Naive B cell (primary cell): ENCODE data around the gene SPACA7. TPM values are rescaled to one million over a fixed set of nuclear protein-coding genes. Genes with fewer than 3 reads are reported as not detected.

Experiments used
- ATAC-seq, 2 donors: fragments of 150-1000 bp; cut with Tn5 transposase; 2 replicates each; pipeline ENCODE4 v1.10.0; 2021; ENCODE audit warnings: low read depth in 2 of 2, mild to moderate bottlenecking in 2 of 2, moderate library complexity in 2 of 2
- DNase-seq: peaks from one replicate; pipeline ENCODE4 v3.0.0; 2022
- H3K27ac Mint-ChIP-seq, 6 donors: one replicate each; pipeline ENCODE4 v1.8.0; 2020 to 2022; ENCODE audit warnings: mild to moderate bottlenecking in 6 of 6, mixed read lengths in 6 of 6, moderate library complexity in 5 of 6, inconsistent platforms in 2 of 6
- H3K27me3 Mint-ChIP-seq, 3 donors: one replicate each; pipeline ENCODE4 v1.8.0; 2021 to 2022; ENCODE audit warnings: mixed read lengths in 3 of 3, mild to moderate bottlenecking in 1 of 3
- H3K36me3 Mint-ChIP-seq, 2 donors: one replicate each; pipeline ENCODE4 v1.8.0; 2020 to 2022; ENCODE audit warnings: mixed read lengths in 2 of 2, inconsistent platforms in 1 of 2, mild to moderate bottlenecking in 1 of 2
- H3K4me1 Mint-ChIP-seq, 3 donors: one replicate each; pipeline ENCODE4 v1.8.0; 2020 to 2022; ENCODE audit warnings: mixed read lengths in 3 of 3, inconsistent platforms in 1 of 3, mild to moderate bottlenecking in 1 of 3, moderate library complexity in 1 of 3
- H3K4me3 Mint-ChIP-seq, 8 donors: one replicate each; pipeline ENCODE4 v1.8.0; 2020 to 2022; ENCODE audit warnings: mild to moderate bottlenecking in 8 of 8, mixed read lengths in 8 of 8, moderate library complexity in 8 of 8, inconsistent platforms in 2 of 8
- H3K9me3 Mint-ChIP-seq, 7 donors: one replicate each; pipeline ENCODE4 v1.8.0; 2020 to 2022; ENCODE audit warnings: mixed read lengths in 7 of 7, mild to moderate bottlenecking in 5 of 7, inconsistent platforms in 2 of 7, moderate library complexity in 1 of 7
- polyA plus RNA-seq, 6 donors: library from polyadenylated mRNA; unstranded; fragments of 300-500 nt; fragmentation: Illumina TruSeq; gene quantifications; one replicate each; pipeline ENCODE4 v1.2.3, GENCODE V29; 2021; ENCODE audit warnings: low read depth in 6 of 6

The SPACA7 gene
- polyA plus RNA-seq, 6 donors from 2014 or later = not detected

GRCh38 chr13:112456138-112457056 is 80.2 kb downstream of the SPACA7 start:
- H3K27ac Mint-ChIP-seq = no peak overlapping the region
- H3K36me3 Mint-ChIP-seq = peaks cover 5 to 16% of the 10 kb centered on the region in 2 donors
- no peak overlapping the region for H3K4me3 Mint-ChIP-seq
- H3K4me1 Mint-ChIP-seq = no peaks in the 10 kb centered on the region
- H3K9me3 Mint-ChIP-seq = peaks cover 10 to 25% (median 17%) of the 10 kb centered on the region in 7 donors
- H3K27me3 Mint-ChIP-seq = peaks cover 0 to 15% (median 0%) of the 10 kb centered on the region in 3 donors
- DNase-seq (no peak), ATAC-seq (no peak)

GRCh38 chr13:112457081-112457480 is 80.9 kb downstream of the SPACA7 start:
- ATAC-seq = no peak

GRCh38 chr13:112457485-112457884 is 81.3 kb downstream of the SPACA7 start:
- no peak for DNase-seq
- Mint-ChIP-seq H3K4me3 (no peak overlapping the region), H3K9me3 (peaks cover 16 to 33% (median 22%) of the 10 kb centered on the region in 7 donors), H3K27me3 (peaks cover 0 to 15% (median 0%) of the 10 kb centered on the region in 3 donors), H3K4me1 (no peaks in the 10 kb centered on the region), H3K36me3 (peaks cover 5 to 26% of the 10 kb centered on the region in 2 donors), H3K27ac (no peak overlapping the region)
- ATAC-seq = no peak

More at GRCh38 chr13:112457081-112457480, 80.9 kb downstream of the SPACA7 start:
- Mint-ChIP-seq H3K9me3 (peaks cover 12 to 29% (median 18%) of the 10 kb centered on the region in 7 donors), H3K27me3 (peaks cover 0 to 15% (median 0%) of the 10 kb centered on the region in 3 donors), H3K4me3 (no peak overlapping the region), H3K36me3 (peaks cover 5 to 22% of the 10 kb centered on the region in 2 donors), H3K27ac (no peak overlapping the region), H3K4me1 (no peaks in the 10 kb centered on the region)
- no peak for DNase-seq

GRCh38 chr13:112462408-112462807 is 86.3 kb downstream of the SPACA7 start:
- H3K27ac Mint-ChIP-seq = no peak overlapping the region
- H3K4me1 Mint-ChIP-seq = no peaks in the 10 kb centered on the region
- peaks cover 5 to 21% of the 10 kb centered on the region in 2 donors for H3K36me3 Mint-ChIP-seq
- no peak for DNase-seq
- H3K9me3 Mint-ChIP-seq = peaks cover 16 to 32% (median 23%) of the 10 kb centered on the region in 7 donors
- no peak overlapping the region for H3K4me3 Mint-ChIP-seq
- no peak for ATAC-seq
- H3K27me3 Mint-ChIP-seq = peaks cover 0 to 6% (median 0%) of the 10 kb centered on the region in 3 donors

GRCh38 chr13:112464720-112465119 is 88.6 kb downstream of the SPACA7 start:
- peak overlapping the region in 1 of 6 donors; percentile 36 for H3K27ac Mint-ChIP-seq
- H3K4me3 Mint-ChIP-seq = no peak overlapping the region
- no peak for ATAC-seq
- peaks cover 8 to 19% (median 16%) of the 10 kb centered on the region in 7 donors for H3K9me3 Mint-ChIP-seq
- DNase-seq = no peak
- H3K4me1 Mint-ChIP-seq = no peaks in the 10 kb centered on the region
- H3K36me3 Mint-ChIP-seq = peaks cover 2 to 16% of the 10 kb centered on the region in 2 donors
- peaks cover 0 to 3% (median 0%) of the 10 kb centered on the region in 3 donors for H3K27me3 Mint-ChIP-seq

- DNase-seq = no peak
- no peak for ATAC-seq
- H3K36me3 Mint-ChIP-seq = peaks cover 0 to 12% of the 10 kb centered on the region in 2 donors
- H3K4me3 Mint-ChIP-seq = no peak overlapping the region
- peaks cover 0 to 2% (median 0%) of the 10 kb centered on the region in 3 donors for H3K4me1 Mint-ChIP-seq
- H3K9me3 Mint-ChIP-seq = peaks cover 6 to 17% (median 10%) of the 10 kb centered on the region in 7 donors
- no peaks in the 10 kb centered on the region for H3K27me3 Mint-ChIP-seq
- H3K27ac Mint-ChIP-seq = peak overlapping the region in 1 of 6 donors; percentile 38
Measured at GRCh38 chr13:112465251-112466131, 89.3 kb downstream of the SPACA7 start.

- H3K27me3 Mint-ChIP-seq = no peaks in the 10 kb centered on the region
- H3K27ac Mint-ChIP-seq = no peak overlapping the region
- peaks cover 6 to 21% (median 12%) of the 10 kb centered on the region in 7 donors for H3K9me3 Mint-ChIP-seq
- no peak overlapping the region for H3K4me3 Mint-ChIP-seq
- no peak for DNase-seq
- peaks cover 0 to 2% (median 0%) of the 10 kb centered on the region in 3 donors for H3K4me1 Mint-ChIP-seq
- no peak for ATAC-seq
- peaks cover 0 to 12% of the 10 kb centered on the region in 2 donors for H3K36me3 Mint-ChIP-seq
Measured at GRCh38 chr13:112466132-112467058, 90.2 kb downstream of the SPACA7 start.

GRCh38 chr13:112467236-112467635 is 91.1 kb downstream of the SPACA7 start:
- Mint-ChIP-seq H3K27ac (no peak overlapping the region), H3K9me3 (peaks cover 4 to 17% (median 9%) of the 10 kb centered on the region in 7 donors), H3K27me3 (no peaks in the 10 kb centered on the region), H3K36me3 (peaks cover 0 to 5% of the 10 kb centered on the region in 2 donors), H3K4me3 (no peak overlapping the region), H3K4me1 (peaks cover 0 to 2% (median 0%) of the 10 kb centered on the region in 3 donors)
- no peak for DNase-seq
- no peak for ATAC-seq

GRCh38 chr13:112468069-112468468 is 91.9 kb downstream of the SPACA7 start:
- ATAC-seq = no peak

GRCh38 chr13:112469071-112469745 is 93.1 kb downstream of the SPACA7 start:
- DNase-seq (no peak), ATAC-seq (no peak)
- Mint-ChIP-seq H3K9me3 (peaks cover 0 to 21% (median 8%) of the 10 kb centered on the region in 7 donors), H3K27ac (no peak overlapping the region), H3K4me1 (peaks cover 0 to 2% (median 0%) of the 10 kb centered on the region in 3 donors), H3K36me3 (peaks cover 0 to 9% of the 10 kb centered on the region in 2 donors), H3K4me3 (no peak overlapping the region), H3K27me3 (no peaks in the 10 kb centered on the region)

More at GRCh38 chr13:112468069-112468468, 91.9 kb downstream of the SPACA7 start:
- DNase-seq = no peak
- Mint-ChIP-seq H3K4me3 (no peak overlapping the region), H3K36me3 (peaks cover 0 to 8% of the 10 kb centered on the region in 2 donors), H3K27ac (no peak overlapping the region), H3K4me1 (peaks cover 0 to 2% (median 0%) of the 10 kb centered on the region in 3 donors), H3K9me3 (peaks cover 0 to 20% (median 10%) of the 10 kb centered on the region in 7 donors), H3K27me3 (no peaks in the 10 kb centered on the region)

GRCh38 chr13:112473818-112474217 is 97.7 kb downstream of the SPACA7 start:
- Mint-ChIP-seq H3K4me3 (no peak overlapping the region), H3K4me1 (peaks cover 0 to 2% (median 0%) of the 10 kb centered on the region in 3 donors), H3K9me3 (peaks cover 0 to 21% (median 8%) of the 10 kb centered on the region in 7 donors), H3K36me3 (peaks cover 0 to 9% of the 10 kb centered on the region in 2 donors), H3K27me3 (no peaks in the 10 kb centered on the region), H3K27ac (no peak overlapping the region)
- DNase-seq (no peak), ATAC-seq (no peak)

GRCh38 chr13:112474869-112475268 is 98.7 kb downstream of the SPACA7 start:
- ATAC-seq = no peak
- H3K4me1 Mint-ChIP-seq = peaks cover 0 to 2% (median 0%) of the 10 kb centered on the region in 3 donors
- H3K27ac Mint-ChIP-seq = no peak overlapping the region

More at GRCh38 chr13:112474869-112475268, 98.7 kb downstream of the SPACA7 start:
- DNase-seq = no peak
- H3K36me3 Mint-ChIP-seq = peaks cover 0 to 9% of the 10 kb centered on the region in 2 donors
- H3K4me3 Mint-ChIP-seq = no peak overlapping the region
- H3K9me3 Mint-ChIP-seq = peaks cover 0 to 21% (median 8%) of the 10 kb centered on the region in 7 donors
- H3K27me3 Mint-ChIP-seq = no peaks in the 10 kb centered on the region
